ENCODE results near the gene KHDRBS2. TPM values are rescaled to one million over a fixed set of nuclear protein-coding genes. Genes with fewer than 3 reads are reported as not detected.

KHDRBS2 gene
- total RNA-seq, 4 donors from 2014 or later, result 0.47 to 23.9 (median 3.0) TPM

DNA sequence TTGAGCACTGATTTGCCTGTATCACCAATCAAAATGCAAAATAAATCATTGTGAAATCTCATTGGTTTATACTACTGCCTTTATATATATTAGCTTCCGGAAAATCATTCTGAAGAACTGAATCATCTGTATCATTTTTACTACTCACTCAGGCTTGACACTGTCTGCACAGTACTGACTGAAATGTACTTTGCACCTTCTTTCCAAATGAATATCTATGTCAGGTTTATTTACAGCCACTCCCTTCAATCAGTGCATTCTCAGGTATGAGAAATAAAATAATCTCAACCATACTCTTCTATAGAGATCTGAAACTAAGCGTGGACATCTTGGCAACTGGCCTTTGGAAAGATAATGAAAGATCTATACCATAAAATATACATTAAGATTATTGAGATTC, 2.7 kb downstream of the KHDRBS2 start:
- Histone ChIP-seq H3K27ac (no peak overlapping the region), H3K9me3 (no peaks in the 10 kb centered on the region), H3K36me3 (no peaks in the 10 kb centered on the region), H3K4me3 (no peak overlapping the region), H3K4me1 (no peaks in the 10 kb centered on the region), H3K27me3 (no peaks in the 10 kb centered on the region)
- no peak for DNase-seq
- TF ChIP-seq CTCF (IDR thresholded peaks at IDR 0.05) (no peak), POLR2A (IDR thresholded peaks at IDR 0.05) (no peak)

GRCh38 chr6:62280099-62280498, 5.9 kb downstream of the KHDRBS2 start:
- H3K36me3 ChIP-seq, result no peaks in the 10 kb centered on the region
- no peaks in the 10 kb centered on the region for H3K9me3 ChIP-seq
- TF ChIP-seq CTCF (IDR thresholded peaks at IDR 0.05), result no peak
- no peak for TF ChIP-seq POLR2A (IDR thresholded peaks at IDR 0.05)

DNA sequence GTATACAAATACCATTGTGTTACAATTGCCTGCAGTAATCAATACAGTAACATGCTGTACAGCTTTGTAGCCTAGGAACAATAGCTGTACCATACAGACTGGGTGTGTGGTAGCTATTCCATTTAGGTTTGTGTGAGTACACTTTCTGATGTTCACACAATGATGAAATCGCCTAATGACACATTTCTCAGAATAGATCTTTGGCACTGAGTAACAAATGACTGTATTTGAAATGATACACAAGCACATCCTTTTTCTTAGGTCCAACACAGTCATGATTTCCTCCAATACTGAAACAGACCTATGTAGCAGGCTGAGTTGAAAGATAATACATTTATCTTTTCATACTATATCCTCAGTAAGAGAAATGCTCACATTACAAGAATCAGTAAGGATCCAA, 13.9 kb downstream of the KHDRBS2 start:
- TF ChIP-seq POLR2A (IDR thresholded peaks at IDR 0.05) (no peak), CTCF (IDR thresholded peaks at IDR 0.05) (no peak)

More at GRCh38 chr6:62280099-62280498, 5.9 kb downstream of the KHDRBS2 start:
- Histone ChIP-seq H3K4me1 (no peaks in the 10 kb centered on the region), H3K4me3 (no peak overlapping the region), H3K27me3 (no peaks in the 10 kb centered on the region), H3K27ac (no peak overlapping the region)
- DNase-seq, result no peak

DNA sequence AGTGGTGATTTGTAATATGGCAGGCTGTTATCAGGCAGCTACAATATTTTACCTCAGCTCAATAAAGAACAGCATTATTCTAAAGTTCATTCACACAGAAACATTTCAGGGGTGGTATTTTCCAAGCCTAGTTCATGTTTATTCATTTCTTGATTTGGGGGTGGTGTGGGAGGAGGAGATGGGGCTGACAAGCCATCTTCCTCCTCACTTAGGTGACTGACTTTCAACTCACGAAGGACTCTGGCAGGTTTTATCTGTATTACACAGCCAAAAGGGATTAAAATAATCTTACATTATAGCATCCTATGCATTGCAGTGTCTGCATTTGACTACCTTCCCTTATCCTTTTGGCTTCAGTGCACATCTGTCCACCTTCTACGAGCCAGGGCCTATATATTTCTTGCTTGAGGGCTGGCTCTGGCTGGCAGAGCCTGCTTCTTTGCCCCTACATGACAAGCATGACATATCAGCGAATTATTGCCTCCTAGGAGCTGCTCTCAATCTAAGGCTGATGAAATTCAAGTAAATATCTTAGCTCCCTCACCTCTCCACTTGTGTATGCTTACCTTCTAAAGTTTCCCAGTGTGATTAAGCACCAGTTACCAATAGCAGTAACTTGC, 20.0 kb downstream of the KHDRBS2 start:
- Histone ChIP-seq H3K9me3 (no peaks in the 10 kb centered on the region), H3K4me1 (no peaks in the 10 kb centered on the region), H3K36me3 (no peaks in the 10 kb centered on the region), H3K27me3 (no peaks in the 10 kb centered on the region), H3K27ac (no peak overlapping the region), H3K4me3 (no peak overlapping the region)
- DNase-seq, result no peak
- TF ChIP-seq CTCF (IDR thresholded peaks at IDR 0.05) (no peak), POLR2A (IDR thresholded peaks at IDR 0.05) (no peak)

More for the DNA sequence above, 13.9 kb downstream of the KHDRBS2 start:
- no peaks in the 10 kb centered on the region for H3K36me3 ChIP-seq
- no peak overlapping the region for H3K4me3 ChIP-seq
- no peak overlapping the region for H3K27ac ChIP-seq
- H3K4me1 ChIP-seq, result no peaks in the 10 kb centered on the region
- H3K9me3 ChIP-seq, result no peaks in the 10 kb centered on the region
- DNase-seq, result no peak
- H3K27me3 ChIP-seq, result no peaks in the 10 kb centered on the region

GRCh38 chr6:62262283-62262682, 23.7 kb downstream of the KHDRBS2 start:
- Histone ChIP-seq H3K4me1 (no peaks in the 10 kb centered on the region), H3K9me3 (no peaks in the 10 kb centered on the region), H3K4me3 (no peak overlapping the region), H3K27ac (no peak overlapping the region), H3K36me3 (no peaks in the 10 kb centered on the region), H3K27me3 (no peaks in the 10 kb centered on the region)
- no peak for DNase-seq
- TF ChIP-seq POLR2A (IDR thresholded peaks at IDR 0.05) (no peak), CTCF (IDR thresholded peaks at IDR 0.05) (no peak)

GRCh38 chr6:62246087-62246486, 39.9 kb downstream of the KHDRBS2 start:
- no peak for DNase-seq
- no peaks in the 10 kb centered on the region for H3K36me3 ChIP-seq
- H3K4me3 ChIP-seq, result no peak overlapping the region
- H3K9me3 ChIP-seq, result no peaks in the 10 kb centered on the region
- H3K27ac ChIP-seq, result no peak overlapping the region
- TF ChIP-seq POLR2A (IDR thresholded peaks at IDR 0.05) (no peak), CTCF (IDR thresholded peaks at IDR 0.05) (no peak)
- H3K4me1 ChIP-seq, result no peaks in the 10 kb centered on the region
- no peaks in the 10 kb centered on the region for H3K27me3 ChIP-seq

All from Peyer's patch (tissue), 4 donors.